HTR-8/SVneo (cell line): ENCODE results near the gene DCDC2C.
"Not testable (repeated sequence)": the region's sequence is repeated elsewhere in the genome, so short reads cannot be mapped to it uniquely, and the experiment has no call there.

Experiments used
- DNase-seq: peaks from one replicate; pipeline ENCODE4 v3.0.0; 2011; ENCODE audit warnings: low spot score, mixed read lengths; ENCODE audit not compliant: insufficient read length
- FAIRE-seq: peaks from 2 replicates; lab custom pipeline; 2011; peaks lifted over from hg19 to GRCh38; lab: Jason Lieb, UNC

Gene DCDC2C

GRCh38 chr2:3805201-3805939 lies 102.0 kb downstream of the DCDC2C start:
- FAIRE-seq (no peak), DNase-seq (no peak)

- DNase-seq (no peak), FAIRE-seq (no peak)
Observed at GRCh38 chr2:3806168-3806567, 102.8 kb downstream of the DCDC2C start.

GRCh38 chr2:3806730-3807129 lies 103.4 kb downstream of the DCDC2C start:
- no peak for DNase-seq
- no peak for FAIRE-seq

- FAIRE-seq = no peak
Observed at GRCh38 chr2:3807853-3808252, 104.5 kb downstream of the DCDC2C start.

GRCh38 chr2:3814706-3815245 lies 111.4 kb downstream of the DCDC2C start:
- DNase-seq (no peak), FAIRE-seq (no peak)

More at GRCh38 chr2:3807853-3808252, 104.5 kb downstream of the DCDC2C start:
- no peak for DNase-seq

- not testable (repeated sequence) for DNase-seq, FAIRE-seq
Observed at GRCh38 chr2:3817144-3817543, 113.8 kb downstream of the DCDC2C start.

- FAIRE-seq (no peak), DNase-seq (no peak)
Observed at GRCh38 chr2:3823748-3824147, 120.4 kb downstream of the DCDC2C start.

- FAIRE-seq (no peak), DNase-seq (no peak)
Observed at GRCh38 chr2:3827673-3828575, 124.5 kb downstream of the DCDC2C start.

GRCh38 chr2:3830796-3831195 lies 127.4 kb downstream of the DCDC2C start:
- FAIRE-seq = no peak
- DNase-seq = no peak

GRCh38 chr2:3837086-3837485 lies 133.7 kb downstream of the DCDC2C start:
- no peak for FAIRE-seq

GRCh38 chr2:3838348-3838747 lies 135.0 kb downstream of the DCDC2C start:
- FAIRE-seq (no peak), DNase-seq (no peak)

More at GRCh38 chr2:3837086-3837485, 133.7 kb downstream of the DCDC2C start:
- no peak for DNase-seq

- DNase-seq (no peak), FAIRE-seq (no peak)
Observed at GRCh38 chr2:3839476-3839875, 136.1 kb downstream of the DCDC2C start.

- DNase-seq (no peak), FAIRE-seq (no peak)
Observed at GRCh38 chr2:3840611-3841155, 137.3 kb downstream of the DCDC2C start.

- DNase-seq (no peak), FAIRE-seq (no peak)
Observed at GRCh38 chr2:3847397-3848052, 144.2 kb downstream of the DCDC2C start.

GRCh38 chr2:3848776-3849175 lies 145.4 kb downstream of the DCDC2C start:
- DNase-seq = no peak
- no peak for FAIRE-seq

- DNase-seq (no peak), FAIRE-seq (no peak)
Observed at GRCh38 chr2:3849213-3849612, 145.8 kb downstream of the DCDC2C start.

GRCh38 chr2:3857576-3857975 lies 154.2 kb downstream of the DCDC2C start:
- DNase-seq = no peak
- FAIRE-seq = no peak

GRCh38 chr2:3864943-3865865 lies 161.8 kb downstream of the DCDC2C start:
- no peak for FAIRE-seq
- no peak for DNase-seq

- FAIRE-seq = no peak
- DNase-seq = no peak
Observed at GRCh38 chr2:3867469-3867868, 164.1 kb downstream of the DCDC2C start.
